ENCODE measurements around the gene ANTXR2. TPM values are rescaled to one million over a fixed set of nuclear protein-coding genes. Genes with fewer than 3 reads are reported as not detected.
"Not testable (repeated sequence)": the region's sequence is repeated elsewhere in the genome, so short reads cannot be mapped to it uniquely, and the experiment has no call there.

Gene ANTXR2
- polyA plus RNA-seq, 1 experiment = 105 TPM

- CTCF ChIA-PET = no interaction called here
- no peak for DNase-seq (ENCODE audit: low read depth, low spot score)
- H3K27ac ChIP-seq (ENCODE audit: low read depth, low read length) = no peak overlapping the region
- no peaks in the 10 kb centered on the region for H3K27me3 ChIP-seq (ENCODE audit: control insufficient read depth, insufficient read depth, low read length)
- POLR2A ChIA-PET = no interaction called here
- H3K9me3 ChIP-seq (ENCODE audit: control insufficient read depth, insufficient read depth, low read length) = no peaks in the 10 kb centered on the region
- no peak overlapping the region for H3K4me3 ChIP-seq (ENCODE audit: low read depth, low read length)
- no peak for TF ChIP-seq CTCF (IDR thresholded peaks at IDR 0.05; ENCODE audit: low read depth, low read length)
Measured at GRCh38 chr4:79993476-79993875, 79.6 kb downstream of the ANTXR2 start.

GRCh38 chr4:79991601-79992000 lies 81.4 kb downstream of the ANTXR2 start:
- no peak for DNase-seq (ENCODE audit: low read depth, low spot score)
- no peak overlapping the region for H3K4me3 ChIP-seq (ENCODE audit: low read depth, low read length)
- ChIA-PET CTCF (no interaction called here), POLR2A (no interaction called here)
- H3K27ac ChIP-seq (ENCODE audit: low read depth, low read length) = no peak overlapping the region
- H3K9me3 ChIP-seq (ENCODE audit: control insufficient read depth, insufficient read depth, low read length) = no peaks in the 10 kb centered on the region
- no peaks in the 10 kb centered on the region for H3K27me3 ChIP-seq (ENCODE audit: control insufficient read depth, insufficient read depth, low read length)
- no peak for TF ChIP-seq CTCF (IDR thresholded peaks at IDR 0.05; ENCODE audit: low read depth, low read length)

- H3K4me3 ChIP-seq (ENCODE audit: low read depth, low read length); CTCF ChIA-PET; H3K9me3 ChIP-seq (ENCODE audit: control insufficient read depth, insufficient read depth, low read length); POLR2A ChIA-PET; DNase-seq (ENCODE audit: low read depth, low spot score); H3K27me3 ChIP-seq (ENCODE audit: control insufficient read depth, insufficient read depth, low read length); H3K27ac ChIP-seq (ENCODE audit: low read depth, low read length): not testable (repeated sequence)
Measured at GRCh38 chr4:79991100-79991499, 81.9 kb downstream of the ANTXR2 start.

GRCh38 chr4:79987401-79987800 lies 85.6 kb downstream of the ANTXR2 start:
- Histone ChIP-seq H3K27me3 (ENCODE audit: control insufficient read depth, insufficient read depth, low read length) (no peaks in the 10 kb centered on the region), H3K4me3 (ENCODE audit: low read depth, low read length) (no peak overlapping the region), H3K27ac (ENCODE audit: low read depth, low read length) (no peak overlapping the region), H3K9me3 (ENCODE audit: control insufficient read depth, insufficient read depth, low read length) (no peaks in the 10 kb centered on the region)
- ChIA-PET CTCF (no interaction called here), POLR2A (no interaction called here)
- DNase-seq (ENCODE audit: low read depth, low spot score) = no peak
- TF ChIP-seq CTCF (IDR thresholded peaks at IDR 0.05; ENCODE audit: low read depth, low read length) = no peak

GRCh38 chr4:79983431-79983830 lies 89.6 kb downstream of the ANTXR2 start:
- POLR2A ChIA-PET = no interaction called here

More at GRCh38 chr4:79983431-79983830, 89.6 kb downstream of the ANTXR2 start:
- Histone ChIP-seq H3K27me3 (ENCODE audit: control insufficient read depth, insufficient read depth, low read length) (no peaks in the 10 kb centered on the region), H3K27ac (ENCODE audit: low read depth, low read length) (no peak overlapping the region), H3K4me3 (ENCODE audit: low read depth, low read length) (no peak overlapping the region), H3K9me3 (ENCODE audit: control insufficient read depth, insufficient read depth, low read length) (no peaks in the 10 kb centered on the region)
- no peak for DNase-seq (ENCODE audit: low read depth, low spot score)
- no peak for TF ChIP-seq CTCF (IDR thresholded peaks at IDR 0.05; ENCODE audit: low read depth, low read length)
- CTCF ChIA-PET = no interaction called here
